ENCODE results near the gene ZNF678.

DNA sequence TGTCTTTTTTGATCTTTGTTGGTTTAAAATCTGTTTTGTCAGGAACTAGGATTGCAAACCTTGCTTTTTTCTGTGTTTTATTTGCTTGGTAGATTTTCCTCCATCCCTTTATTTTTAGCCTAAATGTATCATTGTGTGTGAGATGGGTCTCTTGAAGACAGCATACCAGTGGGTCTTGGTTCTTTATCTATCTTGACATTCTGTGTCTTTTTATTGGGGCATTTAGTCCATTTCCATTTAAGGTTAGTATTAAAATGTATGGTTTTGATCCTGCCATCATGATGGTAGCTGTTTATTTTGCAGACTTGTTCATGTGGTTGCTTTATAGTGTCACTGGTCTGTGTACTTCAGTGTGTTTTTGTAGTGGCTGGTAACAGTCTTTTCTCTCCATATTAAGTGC lies 14.1 kb downstream of the ZNF678 start:
- no peak for TF ChIP-seq NR3C1 (IDR thresholded peaks at IDR 0.05)
- TF ChIP-seq, protein P1, sequence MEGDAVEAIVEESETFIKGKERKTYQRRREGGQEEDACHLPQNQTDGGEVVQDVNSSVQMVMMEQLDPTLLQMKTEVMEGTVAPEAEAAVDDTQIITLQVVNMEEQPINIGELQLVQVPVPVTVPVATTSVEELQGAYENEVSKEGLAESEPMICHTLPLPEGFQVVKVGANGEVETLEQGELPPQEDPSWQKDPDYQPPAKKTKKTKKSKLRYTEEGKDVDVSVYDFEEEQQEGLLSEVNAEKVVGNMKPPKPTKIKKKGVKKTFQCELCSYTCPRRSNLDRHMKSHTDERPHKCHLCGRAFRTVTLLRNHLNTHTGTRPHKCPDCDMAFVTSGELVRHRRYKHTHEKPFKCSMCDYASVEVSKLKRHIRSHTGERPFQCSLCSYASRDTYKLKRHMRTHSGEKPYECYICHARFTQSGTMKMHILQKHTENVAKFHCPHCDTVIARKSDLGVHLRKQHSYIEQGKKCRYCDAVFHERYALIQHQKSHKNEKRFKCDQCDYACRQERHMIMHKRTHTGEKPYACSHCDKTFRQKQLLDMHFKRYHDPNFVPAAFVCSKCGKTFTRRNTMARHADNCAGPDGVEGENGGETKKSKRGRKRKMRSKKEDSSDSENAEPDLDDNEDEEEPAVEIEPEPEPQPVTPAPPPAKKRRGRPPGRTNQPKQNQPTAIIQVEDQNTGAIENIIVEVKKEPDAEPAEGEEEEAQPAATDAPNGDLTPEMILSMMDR (IDR thresholded peaks at IDR 0.05): no peak
- no peak for TF ChIP-seq EHF (CRISPR knock-in tag; IDR thresholded peaks at IDR 0.05)
- no peak for TF ChIP-seq JUNB (IDR thresholded peaks at IDR 0.05)
- TF ChIP-seq RFX5 (IDR thresholded peaks at IDR 0.05): no peak
- no peak for TF ChIP-seq CEBPB (IDR thresholded peaks at IDR 0.05)
- no peak for TF ChIP-seq RNF2 (IDR thresholded peaks at IDR 0.05; ENCODE audit: borderline replicate concordance, low read depth)
- TF ChIP-seq POLR2A (IDR thresholded peaks at IDR 0.05; ENCODE audit: low read length): no peak
- no peak for TF ChIP-seq CHD2 (IDR thresholded peaks at IDR 0.05; ENCODE audit: low read length, partially characterized antibody)
- TF ChIP-seq EHMT2 (IDR thresholded peaks at IDR 0.05; ENCODE audit: low read depth): no peak
